HG02884 (cell line): ENCODE data around the gene ANO3.

ENCODE experiments used
- ATAC-seq: cut with Tn5 transposase; IDR thresholded peaks from one replicate; pipeline ENCODE4 v1.9.1; 2021; ENCODE audit warnings: mild to moderate bottlenecking, moderate library complexity; ENCODE audit not compliant: unreplicated experiment

The ANO3 gene

DNA sequence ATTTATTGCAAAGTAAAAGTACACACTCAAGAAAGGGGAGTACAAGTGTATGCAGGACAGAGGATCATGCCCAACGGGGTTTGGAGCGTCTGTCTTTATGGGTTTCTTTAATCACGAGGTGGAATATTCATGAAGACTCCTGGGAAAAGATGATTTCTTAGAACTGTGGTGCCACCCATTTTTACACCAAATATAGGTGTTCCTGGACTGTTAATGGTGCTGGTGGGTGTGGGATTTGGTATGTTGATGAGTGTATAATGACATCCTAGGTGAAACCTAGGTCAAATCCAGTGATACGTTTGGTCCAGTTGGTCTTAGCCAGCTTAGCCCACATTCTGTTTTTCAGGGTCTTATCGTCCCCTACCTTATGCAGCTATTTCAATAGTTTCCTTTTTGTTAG is 21.1 kb downstream of the ANO3 start:
- no peak for ATAC-seq

DNA sequence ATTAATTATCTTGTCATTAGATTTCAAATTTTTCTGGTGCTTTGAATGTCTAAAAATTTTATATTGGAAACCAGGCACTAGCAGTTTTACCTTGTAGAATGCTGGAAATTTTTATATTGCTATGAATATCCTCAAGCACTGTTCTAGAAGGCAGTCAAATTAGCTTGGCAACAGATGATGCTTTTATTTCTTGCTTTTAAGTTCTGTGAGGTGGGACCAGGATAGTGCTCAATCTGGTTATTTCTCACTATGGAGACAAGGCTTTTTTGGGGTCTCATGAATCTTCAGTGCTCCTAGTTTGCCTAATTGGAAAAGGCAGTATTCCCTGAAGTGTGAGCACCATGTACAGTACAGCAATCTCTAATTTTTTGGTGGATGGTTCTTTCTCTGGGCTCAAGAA is 27.1 kb downstream of the ANO3 start:
- ATAC-seq, result no peak

DNA sequence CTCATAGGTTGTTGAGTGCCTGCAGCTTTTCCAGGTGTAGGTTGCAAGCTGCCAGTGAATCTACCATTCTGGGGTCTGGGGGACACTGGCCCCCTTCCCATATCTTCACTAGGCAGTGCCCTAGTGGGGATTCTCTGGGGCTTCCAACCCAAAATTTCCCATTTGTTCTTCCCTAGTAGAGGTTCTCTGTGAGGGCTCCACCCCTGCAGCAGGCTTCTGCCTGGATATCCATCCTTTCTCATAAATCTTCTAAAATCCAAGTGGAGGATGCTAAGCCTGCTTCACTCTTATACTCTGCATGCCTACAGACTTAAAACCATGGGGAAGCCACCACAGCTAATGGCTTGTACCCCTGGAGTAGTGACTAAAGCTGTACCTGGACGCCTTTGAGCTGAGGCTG is 33.4 kb downstream of the ANO3 start:
- no peak for ATAC-seq

DNA sequence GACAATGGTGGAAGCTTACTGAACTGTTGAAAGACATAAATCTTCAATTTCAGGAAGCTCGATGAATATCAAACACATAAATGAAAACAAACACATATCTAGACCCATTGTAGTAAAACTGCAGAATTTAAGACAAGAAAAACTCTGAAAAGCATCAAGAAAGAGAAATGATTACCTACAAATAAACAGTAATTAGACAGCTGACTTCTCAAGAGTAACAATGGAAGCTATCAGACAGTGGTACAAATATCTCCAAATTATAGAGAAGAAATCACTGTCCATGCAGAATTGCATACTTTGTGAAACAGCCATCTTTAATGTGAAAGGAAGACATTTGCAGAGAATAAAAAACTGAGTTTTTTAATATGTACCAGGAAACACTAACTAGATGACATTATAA is 45.7 kb downstream of the ANO3 start:
- ATAC-seq, result no peak

DNA sequence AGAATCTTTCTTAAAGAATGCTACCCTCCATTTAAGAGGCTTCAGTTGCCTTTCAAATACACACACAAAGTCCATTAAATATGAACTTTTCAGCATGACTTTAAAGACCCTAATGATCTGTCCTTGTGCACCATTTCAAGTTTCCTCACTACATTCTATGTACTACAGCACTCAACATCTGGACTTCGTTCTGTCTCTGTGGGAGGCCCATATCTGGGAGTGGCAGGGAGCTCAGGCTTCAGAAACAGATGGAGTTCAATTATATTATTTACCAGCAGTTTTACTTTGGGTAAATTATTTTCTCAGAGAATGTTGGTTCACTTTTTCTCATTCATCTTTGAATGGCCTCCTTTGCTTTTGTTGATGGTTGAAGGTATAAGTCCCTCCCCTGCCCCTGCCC is 67.4 kb downstream of the ANO3 start:
- ATAC-seq, result no peak

DNA sequence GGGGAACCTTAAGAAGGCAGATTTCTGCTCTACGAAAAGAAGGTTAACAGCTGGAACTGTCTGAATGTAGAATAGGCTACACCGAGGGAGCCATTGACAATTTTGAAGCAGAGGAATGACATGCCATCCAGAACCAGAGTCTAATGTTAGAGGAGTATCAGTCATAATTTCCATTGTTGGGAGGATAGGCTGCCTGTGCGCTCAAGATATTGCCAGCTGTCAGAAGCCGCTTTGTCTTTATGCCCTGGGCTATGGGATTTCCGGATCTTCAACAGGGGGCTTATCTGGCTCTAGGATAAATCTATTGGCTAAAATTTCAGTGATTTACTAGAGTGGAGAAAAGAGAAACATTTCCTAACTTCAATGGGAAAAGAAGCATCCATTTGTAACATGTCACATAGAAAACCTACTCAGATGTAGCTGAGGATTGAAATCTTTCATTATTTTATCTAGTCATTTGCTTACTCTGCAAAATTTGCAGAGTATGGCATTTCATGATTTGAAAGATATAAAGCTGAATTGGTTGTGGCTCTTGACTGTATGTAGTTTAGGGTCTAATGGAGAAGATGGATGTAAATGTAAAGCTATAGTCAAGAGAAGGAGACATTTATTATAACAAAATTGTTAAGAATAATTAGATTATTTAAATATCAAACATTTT is 78.9 kb downstream of the ANO3 start:
- ATAC-seq, result no peak

DNA sequence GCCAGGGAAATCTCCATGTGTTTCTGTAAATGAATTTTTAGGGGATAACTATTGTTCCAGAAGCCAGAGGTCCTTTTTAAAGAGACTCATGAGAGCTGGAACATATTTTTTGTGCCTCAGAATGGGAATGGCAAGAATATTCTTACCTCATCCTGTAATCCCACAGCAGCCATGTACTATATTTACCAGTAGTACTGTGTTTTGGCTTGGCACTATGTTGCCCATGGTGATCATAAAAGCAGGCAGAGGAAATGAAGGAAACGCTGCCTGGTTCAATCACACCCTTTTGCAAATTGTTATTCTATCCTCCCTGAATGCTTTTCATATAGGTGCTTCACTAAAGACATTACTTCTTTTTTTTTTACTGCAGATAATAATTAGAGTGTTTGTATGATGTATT is 81.0 kb downstream of the ANO3 start:
- no peak for ATAC-seq

DNA sequence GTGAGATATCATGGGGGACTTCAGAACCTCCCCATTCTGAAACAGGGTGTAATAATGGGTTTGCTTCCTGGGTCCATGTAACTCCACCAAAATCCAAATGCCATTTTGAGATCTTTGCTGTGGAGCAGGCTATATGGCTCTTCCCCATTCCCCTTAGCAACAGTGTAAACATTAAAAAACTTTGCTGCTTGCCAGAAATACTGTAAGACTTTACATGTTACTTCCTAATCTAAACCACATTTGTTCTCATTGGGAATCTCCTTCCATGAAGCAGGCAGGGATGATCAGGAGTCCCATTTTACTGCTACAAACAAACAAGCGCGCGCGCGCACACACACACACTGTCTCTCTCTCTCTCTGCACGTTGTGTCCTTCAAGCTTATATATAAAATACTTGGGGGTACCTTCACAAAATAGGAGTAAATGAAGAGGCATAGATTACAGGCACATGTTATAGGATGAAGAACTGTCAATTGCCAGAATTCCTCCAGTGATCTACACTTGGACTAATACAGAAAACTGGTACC is 86.5 kb downstream of the ANO3 start:
- ATAC-seq, result no peak

DNA sequence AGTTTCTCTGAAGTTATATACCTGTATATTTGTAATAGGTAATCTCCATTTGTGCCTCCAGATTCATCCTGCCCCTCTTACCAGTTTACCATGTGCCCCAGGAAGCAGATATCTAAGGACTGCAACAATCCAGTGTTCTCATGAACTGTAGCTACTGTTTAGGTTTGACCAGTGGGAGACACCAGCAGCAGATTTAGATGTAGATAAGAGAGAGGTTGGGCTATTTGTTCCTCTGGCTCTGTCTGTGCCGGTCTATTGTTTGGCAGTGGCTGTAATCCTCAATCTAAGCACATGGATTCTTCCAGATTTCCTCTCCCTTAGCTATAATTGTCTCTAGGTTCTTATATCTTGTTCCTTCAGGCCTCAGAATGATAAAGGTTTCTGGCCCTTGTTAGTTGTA is 88.4 kb downstream of the ANO3 start:
- ATAC-seq, result no peak

DNA sequence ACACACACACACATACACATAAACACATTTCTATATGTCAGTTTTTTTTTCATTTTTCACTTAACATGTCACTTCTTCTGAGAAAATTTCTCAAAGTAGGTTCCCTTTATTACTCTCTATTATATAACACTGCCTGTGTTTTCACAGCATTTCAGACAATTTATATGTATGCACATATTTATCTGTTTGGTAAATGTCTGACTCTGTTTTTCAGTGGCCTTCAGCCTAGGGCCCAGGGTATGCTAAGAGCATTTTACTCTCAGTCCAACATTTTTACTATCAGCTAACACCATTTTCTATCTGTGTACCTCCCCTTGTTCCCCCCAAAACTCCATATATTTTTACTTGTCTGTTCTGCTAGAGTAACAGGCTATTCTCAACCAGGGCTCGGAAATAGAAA is 92.3 kb downstream of the ANO3 start:
- ATAC-seq, result no peak

DNA sequence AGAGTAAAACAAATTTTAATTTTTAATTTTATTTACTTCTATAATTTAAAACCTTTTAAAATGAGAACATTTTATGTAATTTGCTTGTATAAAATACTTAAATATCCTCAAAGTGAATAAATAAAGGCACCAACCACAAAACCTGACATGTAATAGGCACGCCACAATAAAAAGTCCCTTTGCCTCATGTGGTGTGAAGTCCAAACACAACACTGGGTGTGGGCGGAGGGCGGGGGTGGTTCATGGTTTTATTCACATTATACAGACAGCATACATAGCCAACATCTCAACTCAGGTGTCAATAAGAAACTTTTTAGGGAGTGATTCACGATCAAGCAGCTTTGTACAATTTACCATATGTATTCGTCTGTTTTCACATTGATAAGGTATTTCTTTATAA is 107.9 kb downstream of the ANO3 start:
- ATAC-seq, result no peak

DNA sequence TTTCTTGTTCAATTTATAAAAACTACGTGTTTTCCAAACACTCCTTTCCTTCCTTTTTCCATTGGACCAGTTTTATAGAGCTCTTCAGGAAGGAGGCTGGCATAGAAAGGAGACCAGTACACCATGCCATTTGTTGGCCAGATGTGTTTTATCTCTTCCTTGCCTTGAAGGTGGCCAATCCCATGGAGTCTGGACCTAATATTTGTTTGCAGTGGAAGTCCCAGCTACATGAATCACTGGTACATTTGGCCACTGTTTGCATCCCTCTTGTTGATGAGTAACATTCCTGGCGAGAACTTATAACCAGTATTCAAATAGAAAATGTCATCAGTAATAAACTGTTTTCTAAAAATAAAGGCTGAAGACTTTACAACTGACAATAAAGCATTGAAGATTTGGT is 110.2 kb downstream of the ANO3 start:
- no peak for ATAC-seq

DNA sequence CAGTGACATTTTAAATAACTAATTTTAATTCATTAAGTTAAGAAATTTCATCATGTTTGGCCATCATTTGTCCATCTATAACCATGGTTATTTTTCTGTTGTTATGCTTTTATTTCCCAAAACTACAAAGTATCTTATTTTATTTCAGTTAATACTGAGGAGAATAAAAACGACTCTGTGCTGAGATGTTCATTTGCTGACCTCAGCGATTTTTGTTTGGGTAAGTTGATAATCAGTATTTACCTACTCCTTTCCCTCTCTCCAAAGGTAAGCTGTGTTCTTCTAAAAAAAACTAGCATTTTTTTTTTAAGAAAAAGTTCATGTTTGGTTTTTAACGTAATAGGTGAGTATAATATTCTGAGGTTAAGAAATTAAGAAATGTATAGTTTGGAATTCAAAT is 111.7 kb downstream of the ANO3 start:
- no peak for ATAC-seq

DNA sequence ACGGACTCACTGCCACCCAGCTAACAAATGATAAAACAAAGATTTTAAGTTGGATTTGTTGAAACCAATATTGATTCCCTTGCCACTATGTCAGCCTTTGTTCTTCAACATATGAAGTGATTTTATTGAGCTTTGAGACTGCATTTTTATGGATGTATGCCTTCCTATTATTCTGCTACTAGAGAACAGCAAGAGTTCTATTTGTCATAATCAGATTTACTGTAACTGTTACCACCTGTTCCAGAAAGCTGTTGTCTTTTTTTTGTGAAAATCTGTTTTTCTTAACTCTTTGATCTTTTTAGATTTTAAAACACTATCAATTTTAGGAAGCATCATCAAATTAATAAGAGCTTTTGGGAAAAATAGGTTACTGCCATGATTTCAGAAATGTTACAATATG is 125.7 kb downstream of the ANO3 start:
- no peak for ATAC-seq

DNA sequence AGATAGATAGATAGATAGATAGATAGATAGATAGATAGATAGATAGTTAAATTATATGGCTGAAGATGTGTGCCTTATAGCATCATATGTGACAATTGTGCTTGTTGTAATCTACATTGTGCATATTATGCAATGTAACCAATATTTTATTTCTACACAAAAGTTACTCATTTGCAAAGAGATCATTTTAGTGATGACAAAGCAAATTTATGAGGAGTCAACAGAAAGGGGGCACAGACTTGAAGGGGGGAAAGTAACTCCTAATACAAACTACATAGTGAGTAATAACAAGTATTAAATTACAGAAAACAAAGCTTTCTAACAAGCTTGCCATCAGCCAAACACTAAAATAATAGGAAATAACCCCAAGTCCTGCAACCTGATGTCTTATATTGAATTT is 133.3 kb downstream of the ANO3 start:
- no peak for ATAC-seq

DNA sequence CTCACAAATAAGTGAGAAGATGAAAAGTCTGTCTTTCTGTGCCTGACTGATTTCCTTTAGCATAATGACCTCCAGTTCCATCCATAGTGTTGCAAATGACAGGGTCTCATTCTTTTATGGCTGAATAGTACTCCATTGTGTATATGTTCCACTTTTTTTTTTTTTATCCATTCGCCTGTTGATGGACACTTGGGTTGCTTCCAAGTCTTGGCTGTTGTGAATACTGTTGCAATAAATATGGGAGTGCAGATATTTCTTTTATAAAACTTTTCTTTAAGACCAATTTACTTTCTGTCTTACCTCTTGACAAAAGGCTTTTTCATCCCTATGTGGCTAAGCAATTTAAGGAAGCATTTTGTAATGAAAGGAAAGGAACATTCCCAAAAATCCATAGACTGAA is 135.6 kb downstream of the ANO3 start:
- no peak for ATAC-seq

DNA sequence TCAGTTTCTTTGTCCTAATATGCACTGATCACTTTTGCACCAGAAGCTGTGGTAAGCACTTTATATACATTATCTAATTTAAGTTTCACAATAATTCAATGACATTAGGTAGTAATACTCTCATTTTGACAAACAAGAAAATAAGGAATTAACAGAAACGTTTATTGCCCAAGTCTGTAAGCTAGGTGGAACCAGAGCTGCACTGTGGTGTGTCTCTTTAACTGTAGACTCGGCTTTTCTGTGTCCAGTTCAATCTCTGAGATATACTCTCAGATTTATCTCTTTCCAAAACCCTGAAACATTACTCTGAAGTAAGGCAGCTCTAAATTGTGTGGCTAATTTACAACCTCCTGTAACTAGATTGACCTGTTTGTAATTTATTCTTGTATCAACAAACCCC is 139.1 kb downstream of the ANO3 start:
- ATAC-seq, result no peak

DNA sequence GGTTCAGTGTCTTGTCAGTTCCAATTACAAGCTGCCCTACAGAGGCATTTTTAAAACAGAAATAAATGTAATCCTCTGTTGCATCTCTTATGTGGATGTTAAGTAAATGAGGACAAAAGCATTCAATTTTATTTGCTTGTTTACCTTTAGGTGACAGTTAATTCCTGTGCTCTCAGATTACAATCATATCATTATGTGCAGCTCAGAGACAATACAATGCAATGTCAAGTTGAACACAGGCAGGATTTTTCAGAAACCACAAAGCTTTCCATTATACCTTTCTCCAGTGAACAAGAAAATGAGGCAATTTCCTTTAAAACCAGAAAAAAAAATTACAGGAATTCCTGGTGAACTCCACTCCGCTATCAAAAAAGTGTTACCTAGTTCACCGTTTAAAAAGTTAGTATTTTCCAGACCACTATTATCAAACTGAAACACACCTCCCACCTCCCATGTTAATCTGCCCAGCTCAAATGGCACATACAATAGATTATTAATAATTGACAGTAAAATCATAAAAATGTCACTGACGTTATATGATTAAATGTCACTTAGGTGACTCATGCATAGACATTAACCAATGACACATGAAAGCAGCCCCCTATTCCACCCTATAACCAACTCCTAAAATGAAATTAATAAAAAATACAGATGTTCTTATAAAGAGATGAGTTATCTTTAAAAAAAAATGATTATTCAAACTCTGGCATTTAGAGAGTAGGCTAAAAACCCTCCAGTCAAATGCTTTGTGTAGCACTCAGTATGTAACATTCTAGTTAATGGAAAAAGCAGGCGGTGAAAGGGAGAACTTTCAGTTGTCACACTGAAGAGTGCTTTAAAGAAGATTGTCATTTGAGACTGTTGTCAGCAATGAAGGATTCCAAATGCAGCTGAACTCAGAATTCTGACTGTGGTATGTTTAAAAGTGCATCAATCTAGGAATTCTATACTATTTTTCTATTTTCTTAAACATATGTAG is 141.6 kb downstream of the ANO3 start:
- ATAC-seq, result no peak

DNA sequence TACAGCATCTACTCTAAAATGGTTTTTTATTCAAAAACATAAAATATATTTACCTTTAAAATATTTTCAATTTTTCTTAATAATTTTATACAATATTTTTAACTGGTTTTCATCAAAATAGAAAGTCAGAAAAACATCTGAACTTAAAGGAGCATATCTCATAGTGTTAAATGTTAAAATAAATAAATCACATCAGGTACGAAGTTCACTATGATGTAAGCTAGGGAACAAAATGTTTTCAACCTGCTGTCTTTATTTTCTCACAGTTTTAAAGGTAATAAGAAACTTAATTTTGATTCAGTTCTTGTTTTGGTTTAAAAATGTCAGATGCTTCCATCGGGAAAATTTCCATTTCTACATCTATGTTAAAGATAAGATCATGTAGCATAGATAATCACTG is 142.5 kb downstream of the ANO3 start:
- no peak for ATAC-seq

DNA sequence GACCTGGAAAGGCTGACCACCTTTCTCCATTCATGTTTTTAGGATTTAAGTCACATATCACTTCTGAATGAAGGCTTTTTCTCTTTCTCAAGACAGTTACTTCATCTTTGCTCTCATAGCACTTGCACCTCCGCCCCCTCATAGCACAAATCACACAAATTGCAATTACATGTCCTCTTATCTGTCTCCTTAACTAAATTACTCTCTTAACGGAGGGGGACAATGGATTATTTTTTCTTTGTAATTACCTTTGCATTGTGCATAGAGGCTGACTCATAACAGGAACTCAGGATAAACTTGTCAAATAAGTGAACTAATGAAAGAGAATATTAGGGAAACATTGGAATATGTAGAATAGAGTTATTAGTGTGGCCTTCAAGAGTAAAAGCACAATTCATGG is 145.5 kb downstream of the ANO3 start:
- ATAC-seq, result no peak

DNA sequence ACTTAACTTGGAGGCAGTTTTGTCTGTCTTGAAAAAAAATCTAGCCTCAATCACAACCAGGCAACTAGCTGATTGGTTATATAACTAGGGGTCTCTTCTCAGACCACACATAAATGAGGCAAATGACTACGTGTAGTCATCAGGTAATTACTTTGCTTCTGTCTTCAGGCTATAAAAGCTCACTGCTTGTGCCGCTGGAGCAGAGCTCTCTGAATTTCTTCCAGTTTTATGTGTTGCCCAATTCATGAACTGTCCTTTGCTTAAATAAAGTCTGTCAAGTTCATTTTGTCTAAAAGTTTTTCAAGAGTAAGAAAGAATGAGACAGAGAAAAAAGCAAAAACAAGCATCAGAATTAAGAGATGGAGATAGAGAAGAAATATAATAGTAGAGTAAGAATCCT is 146.8 kb downstream of the ANO3 start:
- no peak for ATAC-seq

DNA sequence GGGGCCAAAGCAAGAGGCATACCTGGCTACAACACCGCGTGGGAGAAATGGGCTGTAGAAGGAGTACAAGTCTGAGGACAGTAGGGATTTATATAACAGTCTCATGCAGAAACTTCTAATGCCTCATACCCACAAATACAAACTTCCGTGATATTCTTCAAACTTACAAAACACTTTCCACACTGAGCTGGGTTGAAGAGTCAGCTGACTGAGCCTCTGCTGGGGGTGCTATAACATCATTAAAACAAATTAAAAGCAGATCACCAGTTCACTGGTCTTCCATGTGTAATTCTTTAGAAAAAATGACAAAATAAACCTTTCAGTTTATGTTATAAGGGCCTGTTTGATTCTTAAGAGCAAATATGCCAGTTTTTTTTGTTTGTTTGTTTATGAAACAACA is 148.1 kb downstream of the ANO3 start:
- ATAC-seq, result no peak
